HFF-Myc (cell line): ENCODE data around the gene FAH.

Experiments
- DNase-seq: peaks from one replicate; pipeline ENCODE4 v3.0.0-alpha.2; 2011; ENCODE audit warnings: low read depth; ENCODE audit errors: extremely low read depth
- H3K4me3 ChIP-seq: replicated peaks from 2 replicates; pipeline ENCODE4 v1.5.1; 2011; ENCODE audit warnings: low read depth, mild to moderate bottlenecking, control low read depth, low read length
- CTCF ChIP-seq: IDR thresholded peaks from 2 replicates; pipeline ENCODE4 v1.5.1; 2012; ENCODE audit warnings: mild to moderate bottlenecking, low read depth, low read length, control low read depth; ENCODE audit errors: missing control alignments

FAH gene

GRCh38 chr15:80188251-80188650, 35.5 kb downstream of the FAH start:
- TF ChIP-seq CTCF: no peak
- no peak overlapping the region for H3K4me3 ChIP-seq
- no peak for DNase-seq

- H3K4me3 ChIP-seq: no peak overlapping the region
- TF ChIP-seq CTCF: no peak
- DNase-seq: no peak
Measured at GRCh38 chr15:80191198-80191597, 38.4 kb downstream of the FAH start.

- H3K4me3 ChIP-seq: no peak overlapping the region
- no peak for TF ChIP-seq CTCF
- DNase-seq: no peak
Measured at GRCh38 chr15:80191897-80192595, 39.2 kb downstream of the FAH start.

- no peak for TF ChIP-seq CTCF
- DNase-seq: no peak
Measured at GRCh38 chr15:80194186-80194585, 41.4 kb downstream of the FAH start.

GRCh38 chr15:80194914-80195313, 42.1 kb downstream of the FAH start:
- DNase-seq: no peak
- H3K4me3 ChIP-seq: no peak overlapping the region
- TF ChIP-seq CTCF: no peak

More at GRCh38 chr15:80194186-80194585, 41.4 kb downstream of the FAH start:
- no peak overlapping the region for H3K4me3 ChIP-seq

GRCh38 chr15:80199366-80199765, 46.6 kb downstream of the FAH start:
- no peak for DNase-seq
- TF ChIP-seq CTCF: no peak
- no peak overlapping the region for H3K4me3 ChIP-seq

- no peak overlapping the region for H3K4me3 ChIP-seq
- no peak for TF ChIP-seq CTCF
- no peak for DNase-seq
Measured at GRCh38 chr15:80199869-80200268, 47.1 kb downstream of the FAH start.
